ENCODE results near the gene HRAS.
"Not testable (repeated sequence)": the region's sequence is repeated elsewhere in the genome, so short reads cannot be mapped to it uniquely, and the experiment has no call there.

HRAS gene

DNA sequence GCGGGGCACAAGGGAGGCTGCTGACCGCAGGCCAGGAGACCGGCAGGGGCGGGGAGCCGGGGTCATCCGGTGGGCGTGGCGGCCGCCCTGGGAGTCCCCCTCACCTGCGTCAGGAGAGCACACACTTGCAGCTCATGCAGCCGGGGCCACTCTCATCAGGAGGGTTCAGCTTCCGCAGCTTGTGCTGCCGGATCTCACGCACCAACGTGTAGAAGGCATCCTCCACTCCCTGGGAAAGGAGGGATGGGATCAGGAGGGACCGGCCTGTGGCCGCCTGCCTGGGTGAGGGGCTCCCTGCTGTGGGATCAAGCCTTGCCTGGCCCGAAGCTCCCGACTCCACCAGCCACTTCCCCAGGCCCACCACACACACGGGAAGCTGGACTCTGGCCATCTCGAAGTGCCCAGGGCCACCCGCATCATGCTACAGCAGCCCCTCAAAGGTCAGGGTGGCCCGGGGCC lies 2.8 kb downstream of the HRAS start:
- no peak for DNase-seq

DNA sequence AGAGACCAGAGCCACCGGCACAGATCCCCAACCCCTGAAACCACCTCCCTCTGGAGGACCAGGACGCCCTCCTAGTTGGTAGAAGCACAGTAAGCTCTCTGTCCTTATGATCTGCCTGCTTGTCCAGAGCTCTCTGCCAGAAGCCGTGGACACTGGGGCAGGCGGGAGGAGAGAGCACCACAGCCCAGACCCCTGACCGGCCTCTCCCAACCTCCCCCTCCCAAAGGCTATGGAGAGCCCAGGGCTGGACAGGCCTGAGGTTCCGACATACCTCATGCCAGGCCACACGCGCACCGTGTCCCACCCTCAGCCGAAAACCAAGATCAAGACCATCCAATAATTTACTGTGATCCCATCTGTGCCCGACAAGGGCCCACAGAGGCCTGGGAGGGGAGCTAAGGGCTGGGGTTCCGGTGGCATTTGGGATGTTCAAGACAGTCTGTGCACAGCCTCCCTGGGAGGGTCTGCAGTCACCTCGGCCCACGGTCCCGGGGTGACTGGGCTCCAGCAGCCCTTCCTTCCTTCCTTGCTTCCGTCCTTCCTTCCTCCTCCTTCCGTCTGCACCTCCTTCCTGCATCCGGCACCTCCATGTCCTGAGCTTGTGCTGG lies 3.4 kb downstream of the HRAS start:
- DNase-seq: no peak

DNA sequence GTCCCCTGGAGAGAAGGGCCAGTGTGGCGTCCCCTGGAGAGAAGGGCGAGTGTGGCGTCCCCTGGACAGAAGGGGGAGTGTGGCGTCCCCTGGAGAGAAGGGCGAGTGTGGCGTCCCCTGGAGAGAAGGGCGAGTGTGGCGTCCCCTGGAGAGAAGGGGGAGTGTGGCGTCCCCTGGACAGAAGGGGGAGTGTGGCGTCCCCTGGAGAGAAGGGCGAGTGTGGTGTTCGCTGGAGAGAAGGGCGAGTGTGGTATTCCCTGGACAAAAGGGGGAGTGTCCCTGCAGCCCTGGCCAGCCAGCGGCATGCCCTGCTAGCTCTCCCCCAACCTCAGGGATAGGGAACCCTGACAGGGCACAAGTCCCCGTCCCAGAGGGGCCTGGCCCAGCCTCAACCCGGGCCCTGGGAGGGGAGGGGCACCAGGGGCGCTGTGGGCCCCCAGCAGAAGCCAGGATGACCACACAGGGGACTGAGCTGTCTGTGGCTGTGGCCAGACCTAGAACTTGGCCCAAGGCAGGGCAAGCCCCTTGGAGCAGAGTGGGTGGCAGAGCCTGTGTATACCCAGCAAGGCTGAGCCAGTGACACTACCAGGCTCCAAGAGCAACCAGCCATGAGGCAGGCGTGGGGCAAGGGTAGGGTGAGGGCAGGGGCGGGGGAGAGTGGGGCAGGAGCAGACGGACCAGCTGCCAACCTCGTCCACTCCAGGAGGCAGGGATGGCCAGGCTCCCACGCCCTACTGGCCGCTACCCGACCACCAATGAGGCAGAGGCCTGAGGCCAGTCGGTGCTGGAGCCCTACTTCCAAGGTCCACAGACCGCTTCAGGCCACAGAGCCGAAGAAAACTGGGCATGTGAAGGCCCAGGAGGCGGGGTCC lies 4.2 kb downstream of the HRAS start:
- DNase-seq: no peak

DNA sequence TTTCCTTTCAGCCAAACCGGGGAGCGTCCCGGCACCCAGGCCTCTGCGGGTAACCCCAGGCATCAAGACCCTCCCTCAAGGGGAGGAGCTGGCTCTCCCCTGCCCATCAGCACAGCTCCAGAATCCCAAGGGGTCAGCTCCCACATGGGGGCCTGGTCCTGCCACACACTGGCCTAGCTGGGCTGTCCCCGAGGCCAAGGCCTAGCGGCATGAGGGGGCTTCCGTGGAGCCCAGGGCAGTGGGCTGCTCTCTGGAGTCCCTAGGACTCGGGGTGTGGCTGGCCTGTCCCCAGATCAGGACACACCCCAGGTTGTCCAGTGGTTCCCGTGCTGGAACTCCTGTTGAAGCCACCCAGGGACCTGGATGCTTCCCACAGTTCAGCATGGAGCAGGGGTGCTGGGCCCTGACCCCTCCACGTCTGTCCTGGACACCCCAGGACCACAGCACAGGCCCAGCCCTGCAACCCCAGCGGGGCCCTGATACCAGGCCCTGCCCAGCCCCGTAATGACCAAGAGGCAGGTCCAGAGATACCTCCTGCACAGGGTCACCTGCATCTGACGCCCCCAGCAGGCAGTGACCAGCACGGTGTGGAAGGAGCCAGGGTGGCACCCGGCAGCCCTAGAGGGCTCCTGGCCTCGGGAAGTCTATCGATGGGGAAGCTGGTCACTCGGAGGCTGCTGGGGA lies 5.5 kb downstream of the HRAS start:
- no peak for DNase-seq

DNA sequence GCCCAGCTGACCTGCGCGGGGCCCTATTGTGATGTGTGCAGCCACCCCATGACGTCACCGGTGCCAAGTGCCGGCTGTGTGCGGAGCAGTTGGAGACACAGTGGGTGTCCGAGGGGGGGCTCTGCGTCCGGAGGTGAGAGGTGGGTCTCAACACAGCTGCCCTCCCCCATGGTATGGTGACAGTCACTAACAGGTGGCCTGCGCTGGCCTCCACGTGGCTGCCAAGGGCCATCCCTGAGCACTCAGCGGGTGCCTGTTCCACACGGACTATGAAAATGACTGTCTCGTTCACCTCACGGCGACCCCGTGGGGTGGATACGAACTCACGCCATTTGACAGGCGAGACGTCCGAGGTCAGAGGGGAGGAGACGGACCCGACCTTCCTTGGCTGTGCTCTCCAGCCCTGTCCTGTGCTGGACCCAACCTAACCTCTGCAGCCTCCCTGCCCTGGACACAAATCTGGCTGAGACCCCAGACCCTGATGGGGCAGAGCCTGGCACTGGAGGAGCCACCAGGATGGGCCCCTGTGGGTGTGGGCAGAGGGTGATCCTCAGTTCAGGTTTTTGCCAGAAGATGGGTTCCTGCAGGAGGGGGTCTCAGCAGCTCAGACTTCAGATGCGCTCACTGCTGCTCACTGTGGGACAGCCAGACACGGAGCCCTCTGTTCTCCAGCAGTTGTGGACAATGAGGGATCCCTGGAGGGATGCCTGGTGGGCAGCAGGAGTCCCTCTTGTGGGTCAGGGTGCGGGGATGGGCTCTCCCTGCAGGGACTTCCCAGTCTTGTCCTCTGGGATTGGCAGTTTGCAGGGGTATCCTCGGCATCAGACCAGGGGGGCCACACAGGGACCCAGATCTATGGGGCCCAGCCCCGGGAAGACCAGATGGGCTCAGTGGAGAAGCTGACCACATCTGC lies 6.3 kb downstream of the HRAS start:
- DNase-seq: no peak

DNA sequence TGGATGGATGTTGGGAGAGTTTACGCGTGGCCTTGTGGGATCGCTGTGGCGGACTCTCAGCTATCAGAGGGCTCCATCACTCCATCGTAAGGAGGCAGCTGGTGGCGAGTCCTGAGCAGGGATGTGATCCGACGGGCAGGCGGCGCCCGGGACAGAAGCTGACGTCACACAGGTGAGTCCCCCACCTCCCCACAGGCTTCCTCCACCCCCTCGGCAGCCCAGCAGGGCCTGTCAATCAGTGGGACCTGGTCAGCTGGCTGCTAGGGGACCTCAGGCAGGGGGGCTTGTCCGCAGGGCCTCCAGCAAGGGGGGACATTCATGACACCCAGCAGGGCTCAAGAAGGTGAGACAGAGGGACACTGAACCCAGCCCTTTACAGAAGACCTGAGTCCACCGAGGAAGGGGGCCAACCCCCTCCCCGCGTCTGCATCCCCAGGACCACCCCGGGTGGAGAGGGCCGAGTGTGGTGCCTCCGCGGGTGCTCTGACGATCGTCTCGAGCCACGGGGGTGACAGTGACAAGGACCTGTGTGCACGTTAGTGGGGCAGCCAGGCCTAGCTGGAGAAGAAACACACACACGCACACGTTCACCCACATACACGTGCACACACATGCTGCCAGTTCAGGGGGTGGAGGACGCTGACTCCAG lies 7.1 kb downstream of the HRAS start:
- no peak for DNase-seq

DNA sequence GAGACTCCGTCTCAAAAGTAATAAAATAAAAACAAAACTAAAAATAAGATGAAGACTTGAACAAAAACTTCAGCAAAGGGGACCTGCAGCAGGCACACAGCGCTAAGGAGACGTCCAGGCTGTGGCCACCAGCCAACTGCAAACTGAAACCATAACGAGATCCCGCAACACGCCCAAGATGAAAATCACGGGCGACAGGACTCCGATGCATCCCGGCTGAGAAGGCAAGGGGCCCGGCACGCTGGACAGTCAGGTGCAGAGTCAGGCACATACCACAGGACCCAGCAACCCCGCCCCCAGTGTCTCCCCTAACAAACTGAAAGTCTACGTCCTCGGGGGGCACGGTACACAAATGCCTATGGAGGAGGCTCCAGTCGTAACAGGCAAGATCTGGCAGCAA lies 9.2 kb downstream of the HRAS start:
- DNase-seq: no peak

DNA sequence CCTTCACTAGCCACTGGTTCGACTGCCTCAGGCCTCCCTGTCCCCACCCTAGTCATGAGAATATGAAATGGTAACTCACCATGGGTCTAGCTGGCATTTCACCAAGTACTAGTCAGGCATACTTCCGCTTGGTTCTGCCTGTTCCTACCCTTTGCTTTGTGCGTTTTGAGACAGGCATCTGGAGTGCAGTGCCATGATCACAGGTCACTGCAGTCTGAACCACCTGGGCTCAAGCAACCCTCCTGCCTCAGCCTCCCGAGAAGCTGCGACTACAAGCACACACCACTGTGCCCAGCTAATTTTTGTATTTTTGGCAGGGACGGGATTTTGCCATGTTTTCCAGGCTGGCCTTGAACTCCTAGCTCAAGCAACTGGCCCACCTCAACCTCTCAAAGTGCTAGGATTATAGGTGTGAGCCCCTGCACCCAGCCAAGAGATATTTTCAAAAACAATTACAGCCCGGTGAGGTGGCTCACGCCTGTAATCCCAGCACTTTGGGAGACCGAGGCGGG lies 14.1 kb downstream of the HRAS start:
- no peak for DNase-seq

DNA sequence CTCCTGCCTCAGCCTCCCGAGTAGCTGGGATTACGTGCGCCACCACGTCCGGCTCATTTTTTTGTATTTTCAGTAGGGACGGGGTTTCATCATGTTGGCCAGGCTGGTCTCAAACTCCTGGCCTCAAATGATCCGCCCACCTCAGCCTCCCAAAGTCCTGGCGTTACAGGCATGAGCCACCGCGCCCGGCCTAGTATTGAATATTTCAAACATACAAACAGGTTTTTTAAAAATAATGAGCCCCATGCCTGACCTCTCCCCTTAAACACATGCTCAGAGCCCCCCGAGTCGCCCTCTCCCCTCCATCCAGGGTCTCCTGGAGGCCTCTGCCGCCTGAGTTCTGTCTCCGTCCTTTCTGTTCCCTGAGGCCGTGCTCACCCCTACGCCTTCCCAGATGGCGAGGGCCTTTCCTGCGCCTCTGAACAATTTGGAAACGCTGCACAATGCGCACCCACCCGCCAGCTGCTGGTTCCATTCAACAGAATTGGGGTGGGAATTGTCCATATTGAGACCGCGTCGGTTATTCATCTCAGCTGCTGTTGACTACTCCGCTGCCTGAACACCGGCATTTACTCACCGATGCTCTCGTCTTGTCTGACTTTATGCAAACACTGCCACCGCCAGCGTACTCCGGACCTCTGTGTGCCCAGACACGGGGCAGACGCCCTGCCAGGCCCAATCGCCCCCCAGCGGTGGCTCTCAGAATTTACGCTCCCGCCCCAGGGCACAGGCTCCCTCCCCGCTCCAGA lies 14.8 kb downstream of the HRAS start:
- no peak for DNase-seq

DNA sequence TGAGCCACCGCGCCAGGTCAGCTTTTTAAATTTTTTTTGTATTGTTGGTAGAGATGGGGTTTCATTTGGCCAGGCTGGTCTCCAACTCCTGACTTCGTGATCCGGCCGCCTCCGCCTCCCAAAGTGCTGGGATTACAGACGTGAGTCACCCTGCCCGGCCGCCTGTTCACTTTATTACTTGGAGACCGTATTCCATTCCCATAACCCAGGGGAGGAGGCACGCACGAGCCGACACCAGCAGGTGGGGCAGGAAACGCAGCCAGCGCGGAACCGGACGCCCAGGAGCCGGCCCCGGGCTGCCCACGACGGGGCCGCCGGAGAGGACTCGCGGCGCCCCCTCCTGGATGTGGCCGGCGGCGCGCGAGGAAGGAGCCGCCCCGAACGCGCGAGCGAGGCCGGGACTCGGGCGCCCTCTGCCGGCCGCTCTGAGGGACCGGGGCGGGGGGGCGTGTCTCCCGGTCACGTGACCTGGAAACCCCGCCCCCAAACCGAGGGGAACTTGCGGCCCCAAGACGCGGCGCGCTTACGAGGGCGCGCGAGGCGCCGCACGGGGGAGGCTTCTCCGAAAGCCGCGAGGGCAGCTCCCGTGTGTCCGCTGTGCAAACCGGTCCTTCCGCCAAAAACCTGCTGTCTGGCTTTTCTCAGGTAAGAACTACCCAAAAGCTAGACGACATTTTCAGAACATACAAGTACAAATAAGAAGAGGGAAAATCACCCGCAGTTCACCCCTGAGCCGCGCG lies 16.7 kb downstream of the HRAS start:
- peak; percentile 20 for DNase-seq

DNA sequence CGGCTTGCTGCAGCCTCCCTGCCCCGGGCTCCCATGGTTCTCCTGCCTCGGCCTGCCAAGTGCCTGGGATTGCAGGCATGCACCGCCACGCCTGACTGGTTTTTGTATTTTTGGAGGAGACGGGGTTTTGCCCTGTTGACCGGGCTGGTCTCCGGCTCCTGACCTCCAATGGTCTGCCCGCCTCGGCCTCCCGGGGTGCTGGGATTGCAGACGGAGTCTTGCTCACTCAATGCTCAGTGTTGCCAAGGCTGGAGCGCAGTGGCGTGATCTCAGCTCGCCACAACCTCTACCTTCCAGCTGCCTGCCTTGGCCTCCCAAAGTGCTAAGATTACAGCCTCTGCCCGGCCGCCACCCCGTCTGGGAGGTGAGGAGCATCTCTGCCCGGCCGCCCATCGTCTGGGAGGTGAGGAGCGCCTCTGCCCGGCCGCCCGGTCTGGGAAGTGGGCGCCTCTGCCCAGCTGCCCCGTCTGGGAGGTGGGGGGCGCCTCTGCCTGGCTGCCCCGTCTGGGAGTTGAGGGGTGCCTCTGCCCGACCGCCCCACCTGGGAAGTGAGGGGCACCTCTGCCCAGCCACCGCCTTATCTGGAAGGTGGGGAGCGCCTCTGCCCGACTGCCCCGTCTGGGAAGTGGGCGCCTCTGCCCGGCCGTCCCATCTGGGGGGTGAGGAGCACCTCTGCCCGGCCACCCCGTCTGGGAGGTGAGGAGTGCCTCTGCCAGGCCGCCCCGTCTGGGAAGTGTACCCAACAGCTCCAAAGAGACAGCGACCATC lies 18.3 kb downstream of the HRAS start:
- DNase-seq: not testable (repeated sequence)

DNA sequence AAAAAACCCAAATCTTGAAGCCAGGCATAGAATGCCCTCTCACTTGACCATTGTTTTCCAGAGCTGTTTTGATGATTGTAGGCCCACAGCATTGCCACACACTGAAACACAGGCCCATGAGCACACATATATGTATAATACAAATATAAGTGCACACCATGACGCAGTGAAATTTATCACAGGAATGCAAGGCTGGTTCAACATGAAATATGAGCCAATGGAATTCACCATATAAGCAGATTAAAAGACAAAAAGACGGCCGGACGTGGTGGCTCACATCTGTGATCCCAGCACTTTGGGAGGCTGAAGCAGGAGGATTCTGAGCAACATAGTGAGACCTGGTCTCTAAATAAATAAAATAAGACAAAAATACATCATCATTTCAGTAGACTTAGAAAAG lies 19.0 kb downstream of the HRAS start:
- no peak for DNase-seq

DNA sequence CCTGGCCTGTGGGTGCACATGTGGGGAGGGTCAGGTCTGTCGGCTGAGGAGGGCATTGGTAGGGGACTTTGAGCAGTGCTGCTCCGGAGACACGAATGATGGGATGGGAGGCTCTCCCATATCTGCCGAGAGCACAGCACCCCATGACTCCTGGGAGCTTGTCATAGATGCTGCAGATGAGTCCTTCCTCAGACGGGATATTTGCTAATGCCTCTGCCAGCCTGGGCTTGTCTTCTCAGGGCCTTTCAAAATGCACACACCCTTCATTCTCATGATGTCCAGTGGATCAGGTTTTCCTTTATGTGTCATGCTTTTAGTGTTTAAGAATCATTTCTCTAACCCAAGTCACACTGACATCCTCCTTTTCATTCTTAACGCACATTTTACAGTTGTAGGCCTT lies 20.2 kb downstream of the HRAS start:
- no peak for DNase-seq

DNA sequence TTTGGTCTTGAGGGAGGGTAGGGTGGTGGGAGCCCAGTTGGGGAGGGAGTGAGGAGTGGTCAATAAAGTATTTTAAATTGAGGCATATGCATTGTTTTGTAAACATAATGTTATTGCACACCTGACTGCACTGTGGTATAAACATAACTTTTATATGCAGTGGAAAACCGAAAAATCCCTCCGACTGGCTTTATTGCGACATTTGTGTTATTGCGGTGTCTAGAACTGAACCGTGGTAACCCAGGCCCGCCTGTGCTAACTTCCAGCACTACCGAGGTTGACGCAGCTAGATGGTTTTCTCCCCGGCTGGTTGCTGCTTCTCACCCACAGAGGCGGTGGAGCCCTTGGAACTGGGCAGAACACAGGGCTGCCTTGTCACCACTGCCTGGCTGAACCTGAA lies 20.8 kb downstream of the HRAS start:
- DNase-seq: no peak

DNA sequence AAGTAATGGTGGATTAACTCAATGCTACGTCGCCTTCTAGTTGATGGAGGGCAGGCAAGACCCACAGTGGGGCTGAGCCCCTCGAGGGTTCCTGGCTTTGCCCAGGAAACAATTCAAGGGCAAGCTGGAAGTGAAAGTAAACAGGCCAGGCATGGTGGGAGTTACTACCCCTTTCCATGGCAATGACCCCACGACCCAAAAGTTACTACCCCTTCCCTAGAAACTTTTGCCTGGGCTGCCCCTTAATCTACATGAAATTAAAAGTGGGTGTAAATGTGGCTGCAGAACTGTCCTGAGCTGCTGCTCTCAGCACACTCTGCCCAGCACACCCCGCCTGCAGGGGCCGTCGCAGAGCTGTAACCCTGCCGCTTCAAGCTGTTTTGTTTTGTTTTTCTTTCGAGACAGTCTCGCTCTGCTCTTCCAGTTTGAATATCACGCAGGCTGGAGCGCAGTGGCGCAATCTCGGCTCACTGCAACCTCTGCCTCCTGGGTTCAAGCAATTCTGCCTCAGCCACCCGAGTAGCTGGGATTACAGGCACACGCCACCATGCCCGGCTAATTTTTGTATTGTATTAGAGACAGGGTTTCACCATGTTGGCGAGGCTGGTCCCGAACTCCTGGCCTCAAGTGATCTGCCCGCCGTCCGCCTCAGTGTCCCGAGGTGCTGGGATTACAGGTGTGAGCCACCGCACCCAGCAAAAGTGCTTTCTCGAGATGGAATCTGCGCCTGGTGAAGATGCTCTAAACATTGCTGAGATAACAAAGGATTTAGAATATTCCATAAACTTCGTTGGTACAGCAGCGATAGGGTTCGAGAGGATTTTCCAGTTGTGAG lies 22.4 kb downstream of the HRAS start:
- DNase-seq: no peak

DNA sequence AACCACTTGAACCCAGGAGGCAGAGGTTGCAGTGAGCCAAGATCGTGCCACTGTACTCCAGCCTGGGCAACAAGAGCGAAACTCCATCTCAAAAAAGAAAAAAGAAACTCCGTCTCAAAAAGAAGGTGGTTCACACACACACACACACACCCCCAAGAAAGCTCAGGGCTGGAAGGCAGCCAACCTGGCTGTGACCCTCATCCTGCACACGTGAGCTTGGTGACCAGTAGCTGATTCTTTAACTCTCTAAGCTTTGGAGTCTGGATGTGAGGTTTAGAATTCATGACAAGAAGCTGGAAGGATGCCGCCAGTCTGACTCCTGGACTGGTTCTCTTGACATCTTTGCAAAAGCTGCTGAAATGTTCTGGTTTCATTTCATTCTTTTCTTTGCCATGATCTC lies 26.4 kb downstream of the HRAS start:
- no peak for DNase-seq

DNA sequence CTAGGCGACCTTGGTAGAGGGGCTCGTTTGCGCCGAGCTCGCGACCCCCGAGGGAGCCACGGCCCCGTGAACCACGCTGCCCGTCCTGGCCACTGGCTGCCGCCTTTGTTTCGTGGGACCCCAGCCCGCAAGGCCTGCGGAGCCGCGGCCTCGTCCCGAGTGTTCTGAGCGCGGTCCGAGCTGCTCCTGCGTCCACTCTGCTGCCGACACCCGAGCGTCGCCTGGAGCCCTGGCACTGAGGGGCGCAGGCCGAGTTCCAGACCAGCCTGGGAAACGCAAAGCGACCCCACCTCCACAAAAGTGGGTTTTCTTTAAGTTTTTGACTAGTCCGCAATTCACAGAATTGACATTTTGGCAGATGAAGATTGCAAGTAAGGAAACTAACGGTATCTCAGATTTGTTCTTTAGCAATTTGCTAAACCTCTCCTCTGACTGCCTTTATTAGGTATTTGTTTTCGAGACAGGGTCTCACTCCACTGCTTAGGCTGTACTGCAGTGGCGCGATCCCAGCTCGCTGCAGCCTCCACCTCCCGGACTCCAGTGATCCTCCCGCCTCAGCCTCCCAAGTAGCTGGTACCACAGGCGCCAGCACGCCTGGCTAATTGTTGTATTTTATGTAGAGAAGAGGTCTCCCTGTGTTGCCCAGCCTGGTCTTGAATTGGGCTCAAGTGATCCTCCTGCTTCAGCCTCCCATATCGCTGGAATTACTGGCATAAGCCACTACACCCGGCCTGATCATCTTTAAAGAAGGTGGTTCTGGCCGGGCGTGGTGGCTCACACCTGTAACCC lies 27.5 kb downstream of the HRAS start:
- DNase-seq: no peak

Data from NCI-H2029 treated with DMSO at 0.1 percent for 48 hours (cell line).